ENCODE data around the gene FAM234B.

Gene FAM234B

GRCh38 chr12:13044002-13044905, at the start of gene FAM234B:
FAM234B (plus strand) TSS chr12:13044381; CDS start chr12:13044404, 23 bp downstream.
- DNase-seq (ENCODE audit: low spot score), result peak; percentile 82

DNA sequence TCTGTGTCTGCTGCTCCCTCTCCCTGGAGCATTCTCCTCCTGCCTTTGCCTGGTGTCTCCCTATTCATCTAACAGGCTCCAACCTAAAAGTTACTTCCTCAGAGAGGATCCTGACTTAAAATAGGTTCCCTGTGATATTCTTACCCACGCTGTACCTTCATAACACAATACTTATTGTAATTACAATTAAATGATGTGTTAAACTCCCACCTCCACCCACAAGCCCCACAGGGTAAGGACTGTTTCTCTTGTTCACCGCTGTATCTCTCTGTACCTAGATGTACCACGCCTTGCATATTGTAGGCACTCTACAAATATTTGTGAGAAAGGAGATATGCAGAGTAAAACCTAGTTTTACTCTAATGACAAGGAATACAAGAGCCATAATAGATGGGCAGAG, 49.1 kb upstream of the FAM234B start:
- no peak for DNase-seq (ENCODE audit: low spot score)

DNA sequence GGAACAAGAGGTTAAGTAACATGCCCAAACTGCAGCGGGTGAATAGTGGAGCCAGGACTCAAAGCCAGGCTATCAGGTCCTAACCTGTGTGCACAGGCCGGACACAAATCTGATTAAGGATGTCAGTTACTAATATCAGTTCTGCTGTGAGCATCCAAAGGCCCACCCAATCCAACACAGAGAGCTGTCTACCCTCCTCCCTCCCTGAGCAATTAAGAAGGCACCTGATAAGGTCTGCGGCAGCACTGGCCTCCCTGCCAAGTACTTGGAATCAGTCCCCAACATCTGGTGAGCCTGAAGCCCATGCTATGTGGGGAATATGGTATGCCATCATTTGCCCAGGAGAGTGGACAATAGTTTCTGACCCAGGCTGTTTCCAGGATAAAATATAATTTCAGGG, 48.0 kb upstream of the FAM234B start:
- DNase-seq (ENCODE audit: low spot score), result no peak

GRCh38 chr12:12997156-12997555, 47.0 kb upstream of the FAM234B start:
- no peak for DNase-seq (ENCODE audit: low spot score)

DNA sequence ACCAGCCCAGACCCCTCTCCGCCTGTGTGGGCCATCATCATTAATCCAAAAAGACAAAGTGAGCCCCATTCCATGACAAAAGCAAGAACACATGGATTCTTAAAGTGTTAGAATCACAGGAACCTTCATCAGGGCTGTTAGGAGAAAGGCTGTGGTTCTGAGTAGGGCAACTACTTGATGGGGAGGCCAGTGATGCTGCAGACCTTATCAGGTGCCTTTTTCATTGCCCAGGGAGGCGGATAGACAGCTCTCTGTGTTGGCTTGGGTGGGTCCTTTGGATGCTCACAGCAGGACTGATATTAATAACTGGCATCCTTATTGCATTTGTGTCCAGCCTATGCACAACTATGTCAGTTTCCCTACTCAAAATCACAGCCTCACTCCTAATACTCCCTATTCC, 46.4 kb upstream of the FAM234B start:
- no peak for DNase-seq (ENCODE audit: low spot score)

- no peak for DNase-seq (ENCODE audit: low spot score)
These were observed 45.9 kb upstream of the FAM234B start for GRCh38 chr12:12998248-12998647.

GRCh38 chr12:12999271-12999958, 44.8 kb upstream of the FAM234B start:
- peak; percentile 47 for DNase-seq (ENCODE audit: low spot score)

- peak; percentile 90 for DNase-seq (ENCODE audit: low spot score)
These were observed 44.1 kb upstream of the FAM234B start, which contains the start of gene HEBP1 for GRCh38 chr12:12999959-13000615. HEBP1 (minus strand) TSS chr12:13000265; CDS start chr12:13000114, 151 bp downstream.

GRCh38 chr12:13000616-13000924, 43.6 kb upstream of the FAM234B start:
- no peak for DNase-seq (ENCODE audit: low spot score)

GRCh38 chr12:13000925-13001774, 43.0 kb upstream of the FAM234B start:
- DNase-seq (ENCODE audit: low spot score), result peak; percentile 74

DNA sequence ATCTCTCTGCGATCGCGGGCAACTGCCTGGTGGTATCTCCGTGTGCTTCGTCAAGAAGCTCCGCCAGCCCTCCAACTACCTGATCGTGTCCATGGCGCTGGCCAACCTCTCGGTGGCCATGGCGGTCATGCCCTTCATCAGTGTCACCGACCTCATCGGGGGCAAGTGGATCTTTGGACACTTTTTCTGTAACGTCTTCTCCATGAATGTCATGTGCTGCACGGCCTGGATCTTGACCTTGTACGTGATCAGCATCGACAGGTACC, 42.5 kb upstream of the FAM234B start:
- no peak for DNase-seq (ENCODE audit: low spot score)

DNA sequence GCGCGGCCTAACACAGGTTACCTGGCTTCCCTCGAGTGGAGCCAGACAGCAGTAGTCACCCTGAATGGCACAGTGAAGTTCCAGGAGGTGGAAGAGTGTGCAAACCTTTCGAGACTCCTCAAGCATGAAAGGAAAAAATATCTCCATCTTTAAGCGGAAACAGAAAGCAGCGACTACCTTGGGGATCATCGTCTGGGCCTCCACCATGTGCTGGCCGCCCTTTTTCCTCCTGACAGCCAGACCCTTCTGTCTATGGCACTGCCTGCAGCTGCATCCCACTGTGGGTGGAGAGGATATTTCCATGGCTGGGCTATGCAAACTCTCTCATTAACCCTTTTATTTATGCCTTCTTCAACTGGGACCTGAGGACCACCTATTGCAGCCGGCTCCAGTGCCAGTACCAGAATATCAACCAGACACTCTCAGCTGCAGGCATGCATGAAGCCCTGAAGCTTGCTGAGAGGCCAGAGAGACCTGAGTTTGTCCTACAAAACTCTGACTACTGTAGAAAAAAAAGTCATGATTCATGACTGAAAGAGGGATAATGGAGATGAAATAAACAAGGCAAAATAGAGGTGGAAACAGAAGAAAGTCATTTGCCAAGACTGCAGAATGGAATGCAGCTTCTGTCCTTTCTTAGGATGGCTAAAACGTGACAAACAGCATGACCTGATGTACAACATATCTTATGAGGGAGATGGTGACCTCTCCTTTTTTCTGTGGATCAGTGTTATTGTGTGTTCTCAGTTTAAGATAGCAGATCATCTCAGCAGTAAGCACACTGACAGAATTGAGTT, 41.7 kb upstream of the FAM234B start:
- no peak for DNase-seq (ENCODE audit: low spot score)

- no peak for DNase-seq (ENCODE audit: low spot score)
These were observed 39.8 kb upstream of the FAM234B start for GRCh38 chr12:13004361-13004760.

DNA sequence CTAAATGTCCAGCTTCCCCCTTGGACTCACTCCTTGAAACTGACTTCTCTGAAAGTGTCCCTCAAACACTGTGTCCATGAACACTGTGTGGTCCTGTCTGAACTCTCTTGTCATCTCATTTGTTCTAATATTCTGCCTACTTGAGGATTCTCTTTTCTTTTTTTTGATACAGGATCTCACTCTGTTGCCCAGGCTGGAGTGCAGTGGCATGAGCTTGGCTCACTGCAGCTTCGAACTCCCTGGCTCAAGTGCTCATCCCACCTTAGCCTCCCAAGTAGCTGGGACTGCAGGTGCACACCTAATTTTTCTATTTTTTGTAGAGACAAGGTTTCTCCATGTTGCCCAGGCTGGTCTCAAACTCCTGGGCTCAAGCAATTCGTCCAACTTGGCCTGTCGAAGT, 39.2 kb upstream of the FAM234B start:
- no peak for DNase-seq (ENCODE audit: low spot score)

GRCh38 chr12:13005649-13006048, 38.5 kb upstream of the FAM234B start:
- DNase-seq (ENCODE audit: low spot score), result no peak

DNA sequence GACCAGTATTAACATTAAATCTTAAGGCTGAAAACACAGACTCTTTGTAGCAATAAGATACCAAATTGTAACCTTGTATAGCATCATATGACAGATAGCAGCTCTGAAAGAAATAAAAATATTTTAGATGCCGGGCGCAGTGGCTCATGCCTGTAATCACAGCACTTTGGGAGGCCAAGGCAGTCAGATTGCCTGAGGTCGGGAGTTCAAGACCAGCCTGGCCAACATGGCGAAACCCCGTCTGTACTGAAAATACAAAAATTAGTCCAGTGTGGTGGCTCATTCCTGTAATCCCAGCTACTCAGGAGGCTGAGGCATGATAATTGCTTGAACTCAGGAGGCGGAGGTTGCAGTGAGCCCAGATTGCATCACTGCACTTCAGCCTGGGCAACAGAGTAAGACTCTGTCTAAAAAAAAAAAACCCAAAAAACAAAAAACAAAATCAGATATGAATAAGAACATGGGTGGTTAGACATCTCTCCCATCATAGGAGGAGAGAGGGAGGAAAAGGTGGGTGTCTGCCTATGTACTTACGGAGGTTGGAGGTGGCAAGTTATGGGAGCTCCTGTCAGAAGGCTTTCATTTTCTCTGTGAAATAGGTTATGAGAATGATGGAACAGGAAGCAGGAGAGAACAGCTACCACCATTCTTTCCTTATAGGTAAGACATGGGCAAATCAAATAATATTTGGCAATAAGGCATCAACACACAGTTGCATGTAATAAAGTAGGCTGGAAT, 36.5 kb upstream of the FAM234B start:
- no peak for DNase-seq (ENCODE audit: low spot score)

DNA sequence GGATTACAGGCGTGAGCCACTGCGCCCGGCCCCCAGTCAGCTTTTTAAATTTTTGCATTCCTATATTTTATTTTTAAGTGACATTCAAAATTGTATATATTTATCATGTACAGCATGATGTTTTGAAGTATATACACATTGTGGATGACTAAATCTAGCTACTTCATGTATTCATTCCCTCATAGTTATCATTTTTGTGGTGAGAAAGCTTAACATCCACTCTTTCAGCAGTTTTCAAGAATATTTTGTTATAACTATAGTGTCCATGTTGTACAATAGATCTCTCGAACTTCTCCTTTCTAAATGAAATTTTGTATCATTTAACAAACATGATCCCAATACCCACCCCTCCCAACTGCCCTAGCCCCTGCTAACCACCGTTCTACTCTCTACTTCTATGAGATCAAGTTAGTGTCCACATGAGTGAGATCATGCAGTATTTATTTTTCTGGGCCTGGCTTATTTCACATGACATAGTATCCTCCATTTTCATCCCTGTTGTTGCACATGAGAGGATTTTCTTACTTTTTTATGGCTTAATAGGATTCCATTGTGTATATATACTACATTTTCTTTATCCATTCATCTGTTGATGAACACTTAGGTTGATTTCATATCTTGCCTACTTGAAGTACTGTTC, 35.3 kb upstream of the FAM234B start:
- DNase-seq (ENCODE audit: low spot score), result no peak

- no peak for DNase-seq (ENCODE audit: low spot score)
These were observed 33.1 kb upstream of the FAM234B start for GRCh38 chr12:13011098-13011497.

- DNase-seq (ENCODE audit: low spot score), result no peak
These were observed 21.3 kb upstream of the FAM234B start for GRCh38 chr12:13022851-13023271.

Measured in HuH-7 (cell line).